Keratinocyte (primary cell): ENCODE measurements around the gene MAPRE3. TPM values are rescaled to one million over a fixed set of nuclear protein-coding genes. Genes with fewer than 3 reads are reported as not detected.

Experiments used
- DNase-seq: peaks from one replicate; pipeline ENCODE4 v3.0.0-alpha.2; 2011; ENCODE audit warnings: low read depth, missing footprints, low spot score
- FAIRE-seq: peaks from 2 replicates; lab custom pipeline; 2011; peaks lifted over from hg19 to GRCh38; lab: Jason Lieb, UNC
- H2AFZ ChIP-seq: 2 replicates; pipeline ENCODE4 v1.6.0; 2012; ENCODE audit warnings: low read length, control low read depth, inconsistent platforms; ENCODE audit not compliant: control insufficient read depth
- H3K27ac ChIP-seq: 2 replicates; pipeline ENCODE4 v1.5.1; 2011; ENCODE audit warnings: low read length; ENCODE audit not compliant: control insufficient read depth, insufficient read depth
- H3K27me3 ChIP-seq: 3 replicates; pipeline ENCODE4 v1.6.0; 2011; ENCODE audit warnings: low read length; ENCODE audit not compliant: control insufficient read depth, insufficient read depth; ENCODE audit errors: extremely low read depth
- H3K36me3 ChIP-seq, 2 experiments: 2 replicates in 1 of 2; 3 replicates in 1 of 2; pipeline ENCODE4 v1.5.1; 2011; ENCODE audit warnings: low read length in 2 of 2, mild to moderate bottlenecking in 1 of 2; ENCODE audit not compliant: control insufficient read depth in 2 of 2, insufficient read depth in 2 of 2; ENCODE audit errors: extremely low read depth in 1 of 2
- H3K4me1 ChIP-seq: 3 replicates; pipeline ENCODE4 v1.5.1; 2011; ENCODE audit warnings: low read length; ENCODE audit not compliant: control insufficient read depth, insufficient read depth; ENCODE audit errors: extremely low read depth
- H3K4me2 ChIP-seq: 3 replicates; pipeline ENCODE4 v1.6.0; 2011; ENCODE audit warnings: low read depth, low read length; ENCODE audit not compliant: control insufficient read depth, insufficient read depth; ENCODE audit errors: extremely low read depth
- H3K4me3 ChIP-seq, 3 experiments: fragments of 200-600 bp in 1 of 3; sonication (generic) in 1 of 3; 2 replicates in 2 of 3; 3 replicates in 1 of 3; pipeline ENCODE4 v1.5.1; 2011 to 2016; ENCODE audit warnings: low read length in 3 of 3, mild to moderate bottlenecking in 3 of 3, control low read depth in 2 of 3, inconsistent platforms in 1 of 3, low read depth in 1 of 3, mixed read lengths in 1 of 3, mixed run types in 1 of 3, moderate library complexity in 1 of 3; ENCODE audit not compliant: control insufficient read depth in 2 of 3, insufficient read depth in 2 of 3; ENCODE audit errors: extremely low read depth in 1 of 3
- H3K79me2 ChIP-seq: 2 replicates; pipeline ENCODE4 v1.6.0; 2012; ENCODE audit warnings: low read length; ENCODE audit not compliant: control insufficient read depth, insufficient read depth
- H3K9ac ChIP-seq: 3 replicates; pipeline ENCODE4 v1.6.0; 2011; ENCODE audit warnings: low read length; ENCODE audit not compliant: control insufficient read depth, insufficient read depth; ENCODE audit errors: extremely low read depth
- H3K9me1 ChIP-seq: 3 replicates; pipeline ENCODE4 v1.6.0; 2011; ENCODE audit warnings: low read length; ENCODE audit not compliant: control insufficient read depth, insufficient read depth; ENCODE audit errors: extremely low read depth
- H3K9me3 ChIP-seq: 2 replicates; pipeline ENCODE4 v1.5.1; 2012; ENCODE audit warnings: low read depth, low read length; ENCODE audit not compliant: control insufficient read depth
- H4K20me1 ChIP-seq: 3 replicates; pipeline ENCODE4 v1.6.0; 2011; ENCODE audit warnings: low read length; ENCODE audit not compliant: control insufficient read depth, insufficient read depth; ENCODE audit errors: extremely low read depth
- EZH2 ChIP-seq: IDR thresholded peaks from one replicate; pipeline ENCODE4 v1.6.1; 2012; ENCODE audit warnings: inconsistent platforms, mild to moderate bottlenecking, low read length, moderate library complexity
- dilution Hi-C: fragments of 300-500 bp; cut with MboI; formaldehyde crosslinking; loops from one replicate; pipeline ENCODE4 v1.7.0; 2020; ENCODE audit warnings: low sequenced_read_pairs; ENCODE audit not compliant: extremely low pct_ligation_motif_present
- polyA plus RNA-seq, 5 experiments: library from polyadenylated mRNA; depleted of rRNA in 3 of 5; stranded (reverse) in 3 of 5; stranded (forward) in 1 of 5; unstranded in 1 of 5; fragments of >200 nt; gene quantifications; 1 replicate in 1 of 5; 2 replicates in 3 of 5; 3 replicates in 1 of 5; pipeline versions ENCODE4 v1.2.1 to v1.2.3, GENCODE V29; 2011 to 2012; ENCODE audit warnings: missing spikeins in 2 of 5, low read depth in 1 of 5, low replicate concordance in 1 of 5
- TF ChIP-seq, protein P1 (sequence below), 3 experiments: IDR thresholded peaks in 1 of 3; conservative IDR thresholded peaks in 1 of 3; optimal IDR thresholded peaks in 1 of 3; 2 replicates in 2 of 3; 3 replicates in 1 of 3; pipeline versions ENCODE3 to v1.5.1; 2011; ENCODE audit warnings: low read length in 3 of 3, mild to moderate bottlenecking in 3 of 3, moderate library complexity in 2 of 3, control low read depth in 1 of 3, inconsistent platforms in 1 of 3; ENCODE audit not compliant: insufficient read depth in 2 of 3; ENCODE audit errors: extremely low read depth in 1 of 3

Gene MAPRE3
- polyA plus RNA-seq, 1 donor (not counting 4 experiments of a cell fraction or from before 2014, with no cell fraction given), result 12.6 TPM

DNA sequence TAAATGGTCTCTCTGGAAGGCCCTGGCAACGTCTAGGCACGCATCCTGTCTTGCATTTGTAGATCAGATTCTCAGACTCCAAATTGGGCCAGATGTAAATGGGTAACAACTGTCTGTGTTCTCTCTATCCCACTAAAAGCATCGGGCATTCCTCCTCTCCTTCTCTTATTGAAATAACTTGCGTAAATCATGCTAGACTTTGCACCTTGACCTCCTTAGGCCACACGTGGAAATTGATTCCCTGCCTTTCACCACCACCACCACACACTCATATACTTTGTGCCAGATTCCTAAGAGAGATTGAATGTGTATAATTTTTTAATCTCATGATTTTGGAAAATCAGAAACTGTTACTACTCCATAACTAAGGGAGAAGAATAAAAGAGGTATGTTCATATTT, 21.3 kb downstream of the MAPRE3 start:
- no peak overlapping the region for H2AFZ ChIP-seq
- no peaks in the 10 kb centered on the region for H4K20me1 ChIP-seq
- no peaks in the 10 kb centered on the region for H3K36me3 ChIP-seq
- H3K9me3 ChIP-seq, result no peaks in the 10 kb centered on the region
- TF ChIP-seq EZH2, result no peak
- TF ChIP-seq, protein P1, sequence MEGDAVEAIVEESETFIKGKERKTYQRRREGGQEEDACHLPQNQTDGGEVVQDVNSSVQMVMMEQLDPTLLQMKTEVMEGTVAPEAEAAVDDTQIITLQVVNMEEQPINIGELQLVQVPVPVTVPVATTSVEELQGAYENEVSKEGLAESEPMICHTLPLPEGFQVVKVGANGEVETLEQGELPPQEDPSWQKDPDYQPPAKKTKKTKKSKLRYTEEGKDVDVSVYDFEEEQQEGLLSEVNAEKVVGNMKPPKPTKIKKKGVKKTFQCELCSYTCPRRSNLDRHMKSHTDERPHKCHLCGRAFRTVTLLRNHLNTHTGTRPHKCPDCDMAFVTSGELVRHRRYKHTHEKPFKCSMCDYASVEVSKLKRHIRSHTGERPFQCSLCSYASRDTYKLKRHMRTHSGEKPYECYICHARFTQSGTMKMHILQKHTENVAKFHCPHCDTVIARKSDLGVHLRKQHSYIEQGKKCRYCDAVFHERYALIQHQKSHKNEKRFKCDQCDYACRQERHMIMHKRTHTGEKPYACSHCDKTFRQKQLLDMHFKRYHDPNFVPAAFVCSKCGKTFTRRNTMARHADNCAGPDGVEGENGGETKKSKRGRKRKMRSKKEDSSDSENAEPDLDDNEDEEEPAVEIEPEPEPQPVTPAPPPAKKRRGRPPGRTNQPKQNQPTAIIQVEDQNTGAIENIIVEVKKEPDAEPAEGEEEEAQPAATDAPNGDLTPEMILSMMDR (optimal IDR thresholded peaks at IDR 0.05 in 1 of 3, IDR thresholded peaks at IDR 0.05 in 1 of 3, conservative IDR thresholded peaks at IDR 0.05 in 1 of 3; ENCODE audit: extremely low read depth in 1 of 3, insufficient read depth in 2 of 3, low read length in 3 of 3), result no peak
- H3K4me2 ChIP-seq, result no peak overlapping the region
- no peak for DNase-seq
- no peak for FAIRE-seq
- dilution Hi-C loops, result no loop called here
- no peaks in the 10 kb centered on the region for H3K79me2 ChIP-seq
- no peaks in the 10 kb centered on the region for H3K4me1 ChIP-seq
- H3K27me3 ChIP-seq, result no peaks in the 10 kb centered on the region
- H3K4me3 ChIP-seq, result no peak overlapping the region
- H3K9ac ChIP-seq, result no peak overlapping the region
- H3K9me1 ChIP-seq, result no peaks in the 10 kb centered on the region
- H3K27ac ChIP-seq, result no peak overlapping the region

DNA sequence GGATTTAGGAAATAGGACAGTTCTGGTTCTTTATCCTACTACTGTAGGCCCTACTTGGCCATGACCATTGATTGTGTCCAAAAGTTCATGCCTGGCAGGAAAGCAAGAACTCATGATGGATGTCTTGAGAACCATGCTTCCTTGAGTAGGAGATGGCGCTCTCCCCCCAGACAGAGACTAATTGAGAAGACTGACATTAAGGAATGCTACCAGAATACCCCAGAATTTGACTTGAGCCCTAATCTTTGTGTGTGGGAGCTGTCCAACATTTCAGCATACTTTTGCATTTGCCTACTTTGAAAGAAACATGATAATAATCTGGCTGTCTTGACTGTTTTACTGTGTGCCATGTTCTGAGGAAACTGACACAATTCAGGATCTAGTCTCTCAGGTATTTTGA, 23.3 kb downstream of the MAPRE3 start:
- FAIRE-seq, result no peak
- H3K27me3 ChIP-seq, result no peaks in the 10 kb centered on the region
- no peaks in the 10 kb centered on the region for H3K9me1 ChIP-seq
- H4K20me1 ChIP-seq, result no peaks in the 10 kb centered on the region
- H2AFZ ChIP-seq, result no peak overlapping the region
- no peaks in the 10 kb centered on the region for H3K9me3 ChIP-seq
- H3K79me2 ChIP-seq, result no peaks in the 10 kb centered on the region
- no peak for DNase-seq
- H3K4me3 ChIP-seq, result no peak overlapping the region
- dilution Hi-C loops, result no loop called here
- TF ChIP-seq, protein P1 (optimal IDR thresholded peaks at IDR 0.05 in 1 of 3, IDR thresholded peaks at IDR 0.05 in 1 of 3, conservative IDR thresholded peaks at IDR 0.05 in 1 of 3; ENCODE audit: extremely low read depth in 1 of 3, insufficient read depth in 2 of 3, low read length in 3 of 3), result no peak
- TF ChIP-seq EZH2, result no peak
- no peak overlapping the region for H3K9ac ChIP-seq
- H3K4me2 ChIP-seq, result no peak overlapping the region
- H3K4me1 ChIP-seq, result no peaks in the 10 kb centered on the region
- H3K27ac ChIP-seq, result no peak overlapping the region
- H3K36me3 ChIP-seq, result no peaks in the 10 kb centered on the region
